ENCODE measurements around the gene UGT2A1. TPM values are rescaled to one million over a fixed set of nuclear protein-coding genes. Genes with fewer than 3 reads are reported as not detected.
A peak's percentile ranks its signal among the peaks of the same experiment; 100 is the strongest.

UGT2A1 gene
- total and polyA plus RNA-seq, 2 of the 13 experiments (the other 11 are each of a cell fraction or from before 2014, with no cell fraction given), result not detected

DNA sequence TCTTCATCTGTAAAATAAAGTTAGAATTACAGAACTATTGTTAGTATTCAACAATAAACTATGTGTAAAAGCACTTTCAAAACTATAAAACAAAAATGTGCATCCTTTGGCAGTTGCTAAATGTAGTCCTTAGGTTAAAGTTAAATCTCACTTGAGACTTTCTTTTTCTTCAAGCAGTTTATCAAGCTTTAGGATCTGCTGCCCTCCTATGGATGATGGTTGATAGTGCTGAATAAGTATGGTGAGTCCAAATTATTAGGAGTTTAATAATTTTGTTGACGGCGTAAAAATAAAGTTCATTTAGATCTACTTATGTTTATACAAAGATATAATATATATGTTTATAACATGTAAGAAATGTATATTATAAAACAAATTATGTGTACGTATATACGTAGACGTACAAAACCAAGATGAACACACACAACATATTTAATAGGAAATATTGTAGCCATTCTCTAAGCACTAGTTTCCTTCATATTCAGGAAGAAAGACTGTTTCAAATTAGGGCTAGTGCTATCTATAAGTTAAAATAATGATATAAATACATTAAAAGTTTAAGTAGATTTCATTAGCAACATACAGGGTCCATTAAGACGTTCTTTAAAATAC, 35.9 kb downstream of the UGT2A1 start:
- DNase-seq (ENCODE audit: low spot score) (peak; percentile 40), ATAC-seq (no peak), FAIRE-seq (peak; percentile 49)
- no peak overlapping the region for H3K27ac ChIP-seq (ENCODE audit: extremely low read length, insufficient read depth, low read length)
- H3K9ac ChIP-seq (ENCODE audit: insufficient read depth, low read depth, low read length), result no peak overlapping the region
- no peak overlapping the region for H2AFZ ChIP-seq (ENCODE audit: low read length)
- H3K27me3 ChIP-seq (ENCODE audit: control insufficient read depth in 1 of 2, insufficient read depth in 2 of 2, low read length in 2 of 2), result no peaks in the 10 kb centered on the region
- no peak overlapping the region for H3K4me2 ChIP-seq (ENCODE audit: low read depth, low read length)
- no peaks in the 10 kb centered on the region for H3K36me3 ChIP-seq (replicated peaks in 1 of 2; ENCODE audit: control insufficient read depth in 1 of 2, insufficient read depth in 2 of 2, low read length in 2 of 2)
- H4K20me1 ChIP-seq (ENCODE audit: insufficient read depth, low read length), result no peaks in the 10 kb centered on the region
- no TSS peak for BruUV-seq (replicated peaks)
- in situ Hi-C loops (cut with HindIII; ENCODE audit: extremely low pct_ligation_motif_present, low pct_unique_long_range_greater_than_20kb) (loop anchor here (10.0 to 25.0 kb wide), 2 partner anchors 292 to 1130 kb away; no protein-coding TSS in a partner anchor), intact Hi-C loops (cut with micrococcal nuclease; ENCODE audit: unreplicated experiment) (loop anchor here (2.0 to 5.0 kb wide), 5 partner anchors 145 to 1345 kb away; no protein-coding TSS in a partner anchor)
- peaks cover 4% of the 10 kb centered on the region for H3K9me3 ChIP-seq (ENCODE audit: low read length)
- H3K4me3 ChIP-seq (replicated peaks in 1 of 3; ENCODE audit: insufficient read depth in 1 of 3, low read depth in 2 of 3, low read length in 3 of 3), result no peak overlapping the region
- ChIA-PET CTCF (ENCODE audit: low intra/inter-chr PET ratio, low total read pairs) (interaction anchor here (1.2 to 2.0 kb wide), 2 partner anchors 299 to 1629 kb away, joined by 3 to 8 read pairs; no protein-coding TSS in a partner anchor), POLR2A (no interaction called here)
- WGBS (ENCODE audit: low lambda C conversion rate), result 38% methylated on average over 6 of the region's 6 CpGs
- no peaks in the 10 kb centered on the region for H3K79me2 ChIP-seq (ENCODE audit: insufficient read depth, low read length)
- no peaks in the 10 kb centered on the region for H3K4me1 ChIP-seq (ENCODE audit: insufficient read depth, low read length)
- TF ChIP-seq KDM4B (CRISPR knock-in tag; IDR thresholded peaks at IDR 0.05) (no peak), ELF4 (CRISPR knock-in tag; IDR thresholded peaks at IDR 0.05; ENCODE audit: borderline replicate concordance) (no peak), ZFP62 (CRISPR knock-in tag; IDR thresholded peaks at IDR 0.05) (no peak), THAP11 (CRISPR knock-in tag; IDR thresholded peaks at IDR 0.05) (no peak), ZSCAN21 (CRISPR knock-in tag; IDR thresholded peaks at IDR 0.05; ENCODE audit: borderline replicate concordance) (no peak), REXO4 (CRISPR knock-in tag; IDR thresholded peaks at IDR 0.05; ENCODE audit: borderline replicate concordance) (no peak), ZNF232 (CRISPR knock-in tag; IDR thresholded peaks at IDR 0.05; ENCODE audit: borderline replicate concordance) (peak; percentile 68; the same call in 1 of the 2 replicates), RBM22 (optimal IDR thresholded peaks at IDR 0.05; ENCODE audit: low read length) (no peak), KLF11 (CRISPR knock-in tag; IDR thresholded peaks at IDR 0.05) (no peak), SMC3 (IDR thresholded peaks at IDR 0.05; ENCODE audit: low read length) (peak; percentile 90), PITX1 (CRISPR knock-in tag; IDR thresholded peaks at IDR 0.05) (no peak)
- TF ChIP-seq, protein P1, sequence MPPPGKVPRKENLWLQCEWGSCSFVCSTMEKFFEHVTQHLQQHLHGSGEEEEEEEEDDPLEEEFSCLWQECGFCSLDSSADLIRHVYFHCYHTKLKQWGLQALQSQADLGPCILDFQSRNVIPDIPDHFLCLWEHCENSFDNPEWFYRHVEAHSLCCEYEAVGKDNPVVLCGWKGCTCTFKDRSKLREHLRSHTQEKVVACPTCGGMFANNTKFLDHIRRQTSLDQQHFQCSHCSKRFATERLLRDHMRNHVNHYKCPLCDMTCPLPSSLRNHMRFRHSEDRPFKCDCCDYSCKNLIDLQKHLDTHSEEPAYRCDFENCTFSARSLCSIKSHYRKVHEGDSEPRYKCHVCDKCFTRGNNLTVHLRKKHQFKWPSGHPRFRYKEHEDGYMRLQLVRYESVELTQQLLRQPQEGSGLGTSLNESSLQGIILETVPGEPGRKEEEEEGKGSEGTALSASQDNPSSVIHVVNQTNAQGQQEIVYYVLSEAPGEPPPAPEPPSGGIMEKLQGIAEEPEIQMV (CRISPR knock-in tag; IDR thresholded peaks at IDR 0.05; ENCODE audit: low read depth), result no peak
- TF ChIP-seq, protein P2, sequence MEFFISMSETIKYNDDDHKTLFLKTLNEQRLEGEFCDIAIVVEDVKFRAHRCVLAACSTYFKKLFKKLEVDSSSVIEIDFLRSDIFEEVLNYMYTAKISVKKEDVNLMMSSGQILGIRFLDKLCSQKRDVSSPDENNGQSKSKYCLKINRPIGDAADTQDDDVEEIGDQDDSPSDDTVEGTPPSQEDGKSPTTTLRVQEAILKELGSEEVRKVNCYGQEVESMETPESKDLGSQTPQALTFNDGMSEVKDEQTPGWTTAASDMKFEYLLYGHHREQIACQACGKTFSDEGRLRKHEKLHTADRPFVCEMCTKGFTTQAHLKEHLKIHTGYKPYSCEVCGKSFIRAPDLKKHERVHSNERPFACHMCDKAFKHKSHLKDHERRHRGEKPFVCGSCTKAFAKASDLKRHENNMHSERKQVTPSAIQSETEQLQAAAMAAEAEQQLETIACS (CRISPR knock-in tag; IDR thresholded peaks at IDR 0.05), result no peak
- TF ChIP-seq, protein P3, sequence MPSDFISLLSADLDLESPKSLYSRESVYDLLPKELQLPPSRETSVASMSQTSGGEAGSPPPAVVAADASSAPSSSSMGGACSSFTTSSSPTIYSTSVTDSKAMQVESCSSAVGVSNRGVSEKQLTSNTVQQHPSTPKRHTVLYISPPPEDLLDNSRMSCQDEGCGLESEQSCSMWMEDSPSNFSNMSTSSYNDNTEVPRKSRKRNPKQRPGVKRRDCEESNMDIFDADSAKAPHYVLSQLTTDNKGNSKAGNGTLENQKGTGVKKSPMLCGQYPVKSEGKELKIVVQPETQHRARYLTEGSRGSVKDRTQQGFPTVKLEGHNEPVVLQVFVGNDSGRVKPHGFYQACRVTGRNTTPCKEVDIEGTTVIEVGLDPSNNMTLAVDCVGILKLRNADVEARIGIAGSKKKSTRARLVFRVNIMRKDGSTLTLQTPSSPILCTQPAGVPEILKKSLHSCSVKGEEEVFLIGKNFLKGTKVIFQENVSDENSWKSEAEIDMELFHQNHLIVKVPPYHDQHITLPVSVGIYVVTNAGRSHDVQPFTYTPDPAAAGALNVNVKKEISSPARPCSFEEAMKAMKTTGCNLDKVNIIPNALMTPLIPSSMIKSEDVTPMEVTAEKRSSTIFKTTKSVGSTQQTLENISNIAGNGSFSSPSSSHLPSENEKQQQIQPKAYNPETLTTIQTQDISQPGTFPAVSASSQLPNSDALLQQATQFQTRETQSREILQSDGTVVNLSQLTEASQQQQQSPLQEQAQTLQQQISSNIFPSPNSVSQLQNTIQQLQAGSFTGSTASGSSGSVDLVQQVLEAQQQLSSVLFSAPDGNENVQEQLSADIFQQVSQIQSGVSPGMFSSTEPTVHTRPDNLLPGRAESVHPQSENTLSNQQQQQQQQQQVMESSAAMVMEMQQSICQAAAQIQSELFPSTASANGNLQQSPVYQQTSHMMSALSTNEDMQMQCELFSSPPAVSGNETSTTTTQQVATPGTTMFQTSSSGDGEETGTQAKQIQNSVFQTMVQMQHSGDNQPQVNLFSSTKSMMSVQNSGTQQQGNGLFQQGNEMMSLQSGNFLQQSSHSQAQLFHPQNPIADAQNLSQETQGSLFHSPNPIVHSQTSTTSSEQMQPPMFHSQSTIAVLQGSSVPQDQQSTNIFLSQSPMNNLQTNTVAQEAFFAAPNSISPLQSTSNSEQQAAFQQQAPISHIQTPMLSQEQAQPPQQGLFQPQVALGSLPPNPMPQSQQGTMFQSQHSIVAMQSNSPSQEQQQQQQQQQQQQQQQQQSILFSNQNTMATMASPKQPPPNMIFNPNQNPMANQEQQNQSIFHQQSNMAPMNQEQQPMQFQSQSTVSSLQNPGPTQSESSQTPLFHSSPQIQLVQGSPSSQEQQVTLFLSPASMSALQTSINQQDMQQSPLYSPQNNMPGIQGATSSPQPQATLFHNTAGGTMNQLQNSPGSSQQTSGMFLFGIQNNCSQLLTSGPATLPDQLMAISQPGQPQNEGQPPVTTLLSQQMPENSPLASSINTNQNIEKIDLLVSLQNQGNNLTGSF (CRISPR knock-in tag; IDR thresholded peaks at IDR 0.05), result no peak
